Fibroblast of lung (primary cell): Measurements from ENCODE around the gene WASL.

Experiments used
- EZH2 ChIP-seq: IDR thresholded peaks from 2 replicates; pipeline ENCODE4 v1.5.1; 2012; ENCODE audit warnings: low read length, control low read depth, mild to moderate bottlenecking; ENCODE audit errors: missing control alignments
- TF ChIP-seq, protein P1 (sequence below), 2 donors: IDR thresholded peaks in 1 of 2; conservative IDR thresholded peaks in 1 of 2; 1 replicate in 1 of 2; 2 replicates in 1 of 2; pipeline ENCODE4 v1.5.1; 2011 to 2012; ENCODE audit warnings: low read length in 2 of 2, control low read depth in 1 of 2, inconsistent platforms in 1 of 2, low read depth in 1 of 2, mild to moderate bottlenecking in 1 of 2

DNA sequence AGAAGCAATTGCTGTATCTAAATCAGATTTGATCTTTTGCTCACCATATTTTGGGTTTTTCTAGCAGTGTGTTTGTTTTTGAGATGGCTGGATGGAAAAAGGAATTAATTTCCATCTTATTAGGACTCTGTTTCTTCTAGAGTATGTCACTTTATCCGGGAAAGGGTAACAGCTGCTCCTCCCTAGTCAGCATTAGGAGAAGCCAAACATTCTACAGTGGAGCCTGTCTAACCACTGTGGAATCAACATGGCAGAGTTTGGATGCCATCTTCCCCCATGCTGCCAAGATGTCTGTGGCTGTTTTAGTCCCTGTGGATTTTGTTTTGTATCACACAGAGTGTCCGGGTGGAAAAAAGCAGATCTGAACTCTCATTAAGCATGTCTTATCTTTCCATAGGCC, 109.2 kb downstream of the WASL start:
- TF ChIP-seq EZH2: no peak
- TF ChIP-seq, protein P1, sequence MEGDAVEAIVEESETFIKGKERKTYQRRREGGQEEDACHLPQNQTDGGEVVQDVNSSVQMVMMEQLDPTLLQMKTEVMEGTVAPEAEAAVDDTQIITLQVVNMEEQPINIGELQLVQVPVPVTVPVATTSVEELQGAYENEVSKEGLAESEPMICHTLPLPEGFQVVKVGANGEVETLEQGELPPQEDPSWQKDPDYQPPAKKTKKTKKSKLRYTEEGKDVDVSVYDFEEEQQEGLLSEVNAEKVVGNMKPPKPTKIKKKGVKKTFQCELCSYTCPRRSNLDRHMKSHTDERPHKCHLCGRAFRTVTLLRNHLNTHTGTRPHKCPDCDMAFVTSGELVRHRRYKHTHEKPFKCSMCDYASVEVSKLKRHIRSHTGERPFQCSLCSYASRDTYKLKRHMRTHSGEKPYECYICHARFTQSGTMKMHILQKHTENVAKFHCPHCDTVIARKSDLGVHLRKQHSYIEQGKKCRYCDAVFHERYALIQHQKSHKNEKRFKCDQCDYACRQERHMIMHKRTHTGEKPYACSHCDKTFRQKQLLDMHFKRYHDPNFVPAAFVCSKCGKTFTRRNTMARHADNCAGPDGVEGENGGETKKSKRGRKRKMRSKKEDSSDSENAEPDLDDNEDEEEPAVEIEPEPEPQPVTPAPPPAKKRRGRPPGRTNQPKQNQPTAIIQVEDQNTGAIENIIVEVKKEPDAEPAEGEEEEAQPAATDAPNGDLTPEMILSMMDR (conservative IDR thresholded peaks at IDR 0.05 in 1 of 2, IDR thresholded peaks at IDR 0.05 in 1 of 2; ENCODE audit: low read depth in 1 of 2, low read length in 2 of 2): no peak
